IMR-90 (cell line): ENCODE measurements around the gene TP73. TPM values are rescaled to one million over a fixed set of nuclear protein-coding genes. Genes with fewer than 3 reads are reported as not detected.

Source experiments
- ATAC-seq: fragments of 200-7000 bp; cut with Tn5 transposase; 2 replicates; pipeline ENCODE4 v1.9.1; 2020; ENCODE audit warnings: low read depth, mild to moderate bottlenecking, moderate library complexity
- BruUV-seq: library from RNA; stranded (reverse); fragments of 400-500 nt; replicated peaks from 2 replicates; lab custom pipeline; 2021; lab: Mats Ljungman, UMichigan
- CTCF ChIA-PET: fragments of 300-600 bp; formaldehyde crosslinking; extraction: SDS; loops from one replicate; lab custom pipeline; 2021; ENCODE audit warnings: antibody characterized with exemption; lab: Yijun Ruan, JAX
- POLR2A ChIA-PET: fragments of 300-600 bp; sonication (Branson Sonifier 250); formaldehyde crosslinking; loops from one replicate; lab custom pipeline; 2022; ENCODE audit warnings: antibody characterized with exemption; ENCODE audit not compliant: unreplicated experiment; lab: Charles Lee
- DNase-seq: peaks from one replicate; pipeline ENCODE4 v3.0.0; 2013
- H2AFZ ChIP-seq: replicated peaks from 2 replicates; pipeline ENCODE3; 2013; ENCODE audit warnings: low read length, mild to moderate bottlenecking; ENCODE audit not compliant: poor library complexity
- H2AK5ac ChIP-seq: 2 replicates; pipeline ENCODE4 v1.6.1; 2013; ENCODE audit warnings: low read depth, low read length, inconsistent platforms
- H2AK9ac ChIP-seq: replicated peaks from 2 replicates; pipeline ENCODE3; 2013; ENCODE audit warnings: mild to moderate bottlenecking, low read depth, low read length, moderate library complexity; ENCODE audit not compliant: poor library complexity
- H2BK120ac ChIP-seq: 2 replicates; pipeline ENCODE4 v1.6.1; 2013; ENCODE audit warnings: low read depth, low read length, inconsistent platforms
- H2BK15ac ChIP-seq: 3 replicates; pipeline ENCODE4 v1.6.1; 2013; ENCODE audit warnings: low read depth, low read length, inconsistent platforms
- H2BK20ac ChIP-seq: 2 replicates; pipeline ENCODE4 v1.6.1; 2013; ENCODE audit warnings: low read depth, mild to moderate bottlenecking, inconsistent platforms, low read length, moderate library complexity
- H2BK5ac ChIP-seq: 2 replicates; pipeline ENCODE4 v1.6.1; 2013; ENCODE audit warnings: mild to moderate bottlenecking, low read depth, low read length, inconsistent platforms; ENCODE audit not compliant: poor library complexity, severe bottlenecking
- H3K14ac ChIP-seq: replicated peaks from 2 replicates; pipeline ENCODE4 v1.6.1; 2013; ENCODE audit warnings: low read depth, low read length, inconsistent platforms
- H3K18ac ChIP-seq: 2 replicates; pipeline ENCODE4 v1.6.1; 2013; ENCODE audit warnings: low read depth, low read length, control low read depth
- H3K23ac ChIP-seq: 2 replicates; pipeline ENCODE4 v1.6.1; 2013; ENCODE audit warnings: low read depth, low read length, inconsistent platforms
- H3K27ac ChIP-seq: 2 replicates; pipeline ENCODE4 v1.5.1; 2013; ENCODE audit warnings: mild to moderate bottlenecking, control low read depth, low read length; ENCODE audit not compliant: insufficient read depth
- H3K27me3 ChIP-seq: 2 replicates; pipeline ENCODE4 v1.6.1; 2013; ENCODE audit warnings: low read length; ENCODE audit not compliant: control insufficient read depth, insufficient read depth
- H3K36me3 ChIP-seq: 2 replicates; pipeline ENCODE4 v1.6.1; 2013; ENCODE audit warnings: low read length, mixed read lengths; ENCODE audit not compliant: control insufficient read depth, insufficient read depth
- H3K4ac ChIP-seq: 2 replicates; pipeline ENCODE4 v1.6.1; 2013; ENCODE audit warnings: low read depth, low read length, inconsistent platforms
- H3K4me1 ChIP-seq: 2 replicates; pipeline ENCODE4 v1.6.1; 2013; ENCODE audit warnings: low read length, mixed read lengths; ENCODE audit not compliant: control insufficient read depth, insufficient read depth
- H3K4me2 ChIP-seq: 2 replicates; pipeline ENCODE4 v1.6.1; 2013; ENCODE audit warnings: low read depth, mild to moderate bottlenecking, control low read depth, low read length, moderate library complexity
- H3K4me3 ChIP-seq: 2 replicates; pipeline ENCODE4 v1.5.1; 2013; ENCODE audit warnings: low read depth, mild to moderate bottlenecking, control low read depth, low read length, moderate library complexity; ENCODE audit not compliant: insufficient read depth
- H3K56ac ChIP-seq: 2 replicates; pipeline ENCODE4 v1.6.1; 2013; ENCODE audit warnings: low read length, inconsistent platforms; ENCODE audit not compliant: insufficient read depth; ENCODE audit errors: extremely low read depth
- H3K79me1 ChIP-seq, 2 experiments: 2 replicates each; pipeline ENCODE4 v1.6.1; 2013; ENCODE audit warnings: low read length in 2 of 2, inconsistent platforms in 1 of 2, low read depth in 1 of 2
- H3K9ac ChIP-seq: 2 replicates; pipeline ENCODE4 v1.6.1; 2013; ENCODE audit warnings: low read depth, low read length, control low read depth
- H3K9me1 ChIP-seq: 2 replicates; pipeline ENCODE4 v1.6.1; 2013; ENCODE audit warnings: low read length, inconsistent platforms; ENCODE audit not compliant: insufficient read depth
- H3K9me3 ChIP-seq: 2 replicates; pipeline ENCODE4 v1.6.1; 2013; ENCODE audit warnings: low read length; ENCODE audit not compliant: control insufficient read depth, insufficient read depth
- H4K20me1 ChIP-seq: 2 replicates; pipeline ENCODE4 v1.6.1; 2013; ENCODE audit warnings: low read length, inconsistent platforms; ENCODE audit not compliant: insufficient read depth
- H4K5ac ChIP-seq: 2 replicates; pipeline ENCODE4 v1.6.1; 2013; ENCODE audit warnings: mild to moderate bottlenecking, low read depth, low read length, control low read depth
- H4K8ac ChIP-seq, 2 experiments: 2 replicates each; pipeline ENCODE4 v1.6.1; 2013; ENCODE audit warnings: low read depth in 2 of 2, low read length in 2 of 2, control low read depth in 1 of 2, inconsistent platforms in 1 of 2
- H4K91ac ChIP-seq: 2 replicates; pipeline ENCODE4 v1.6.1; 2013; ENCODE audit warnings: low read depth, low read length, inconsistent platforms; ENCODE audit not compliant: insufficient read depth
- BHLHE40 ChIP-seq: fragments of 150-350 bp; IDR thresholded peaks from 2 replicates; pipeline ENCODE4 v1.6.1; 2016; ENCODE audit warnings: mild to moderate bottlenecking, low read depth, low read length
- CEBPB ChIP-seq: IDR thresholded peaks from 2 replicates; pipeline ENCODE4 v1.6.1; 2012; ENCODE audit warnings: low read depth, low read length, improper control_type of control experiment
- CHD1 ChIP-seq: IDR thresholded peaks from 2 replicates; pipeline ENCODE4 v1.6.1; 2012; ENCODE audit warnings: low read depth, low read length, improper control_type of control experiment
- CTCF ChIP-seq: conservative IDR thresholded peaks from 2 replicates; pipeline ENCODE4 v1.5.1; 2012; ENCODE audit warnings: mild to moderate bottlenecking, low read depth, low read length, improper control_type of control experiment
- ELK1 ChIP-seq: fragments of 150-350 bp; IDR thresholded peaks from 2 replicates; pipeline ENCODE4 v1.6.1; 2016; ENCODE audit warnings: low read depth, mild to moderate bottlenecking, low read length, moderate library complexity, borderline replicate concordance
- FOS ChIP-seq: fragments of 150-350 bp; IDR thresholded peaks from 2 replicates; pipeline ENCODE4 v1.6.1; 2016; ENCODE audit warnings: low read depth, low read length
- MAFK ChIP-seq: IDR thresholded peaks from 2 replicates; pipeline ENCODE4 v1.6.1; 2012; ENCODE audit warnings: low read depth, low read length, improper control_type of control experiment
- MAZ ChIP-seq: IDR thresholded peaks from 2 replicates; pipeline ENCODE4 v1.6.1; 2012; ENCODE audit warnings: low read depth, mild to moderate bottlenecking, low read length, improper control_type of control experiment, moderate library complexity, borderline replicate concordance
- MXI1 ChIP-seq: IDR thresholded peaks from 2 replicates; pipeline ENCODE4 v1.6.1; 2012; ENCODE audit warnings: low read depth, mild to moderate bottlenecking, low read length, moderate library complexity, borderline replicate concordance
- NFE2L2 ChIP-seq: fragments of 150-350 bp; IDR thresholded peaks from 2 replicates; pipeline ENCODE4 v1.6.1; 2016; ENCODE audit warnings: low read depth, mild to moderate bottlenecking, low read length
- POLR2A ChIP-seq: IDR thresholded peaks from 2 replicates; pipeline ENCODE4 v1.6.1; 2012; ENCODE audit warnings: mild to moderate bottlenecking, low read depth, low read length
- RAD21 ChIP-seq: IDR thresholded peaks from 2 replicates; pipeline ENCODE4 v1.6.1; 2012; ENCODE audit warnings: low read length, improper control_type of control experiment
- RCOR1 ChIP-seq: IDR thresholded peaks from 2 replicates; pipeline ENCODE4 v1.6.1; 2012; ENCODE audit warnings: mild to moderate bottlenecking, low read length, improper control_type of control experiment; ENCODE audit not compliant: insufficient replicate concordance
- RFX5 ChIP-seq: IDR thresholded peaks from 2 replicates; pipeline ENCODE4 v1.8.0; 2012; ENCODE audit warnings: low read depth, mild to moderate bottlenecking, low read length, moderate library complexity
- SMC3 ChIP-seq: fragments of 150-350 bp; IDR thresholded peaks from 2 replicates; pipeline ENCODE4 v1.6.1; 2016; ENCODE audit warnings: low read depth, mild to moderate bottlenecking, antibody characterized with exemption, low read length, moderate library complexity
- USF2 ChIP-seq: fragments of 150-350 bp; IDR thresholded peaks from 2 replicates; pipeline ENCODE4 v1.6.1; 2017; ENCODE audit warnings: mild to moderate bottlenecking, antibody characterized with exemption, low read length, low read depth
- WGBS, 2 experiments: methylation state at CpG; one replicate each; pipeline versions ENCODE4 v1.1.5 to v1.1.7; 2013; ENCODE audit warnings: missing lambda C conversion rate in 2 of 2; ENCODE audit not compliant: insufficient read length in 1 of 2; ENCODE audit errors: extremely low coverage in 2 of 2; 5-methylcytosine and 5-hydroxymethylcytosine counted together
- dilution Hi-C: fragments of 300-500 bp; cut with HindIII; formaldehyde crosslinking; loops from one replicate; pipeline ENCODE4 v1.14.3; 2018; ENCODE audit warnings: low sequenced_read_pairs; ENCODE audit not compliant: unreplicated experiment
- in situ Hi-C: fragments of 300-500 bp; cut with MboI; formaldehyde crosslinking; loops from 3 replicates; pipeline ENCODE4 v1.14.3; 2019; ENCODE audit warnings: low sequenced_read_pairs, inconsistent platforms, mixed read lengths
- intact Hi-C: fragments of 100-400 bp; cut with micrococcal nuclease; formaldehyde crosslinking; loops from 2 replicates; pipeline ENCODE4 v1.10.0; 2022
- polyA plus RNA-seq, 3 experiments: library from polyadenylated mRNA; depleted of rRNA; stranded (reverse); fragments of >200 nt; gene quantifications; 2 replicates each; pipeline ENCODE4 v1.2.3, GENCODE V29; 2012; ENCODE audit warnings: low replicate concordance in 1 of 3
- total RNA-seq: library from RNA; depleted of rRNA; stranded (reverse); fragments of >200 nt; gene quantifications from 2 replicates; pipeline ENCODE4 v1.2.3, GENCODE V29; 2012

Gene TP73
- total and polyA plus RNA-seq, 2 of the 4 experiments (the other 2 are of a cell fraction) = not detected

GRCh38 chr1:3645666-3646355 lies 6.5 kb upstream of the TP73 start:
- Histone ChIP-seq H4K8ac (no peak overlapping the region), H3K27me3 (peaks cover 5% of the 10 kb centered on the region), H4K91ac (no peak overlapping the region), H3K79me1 (peaks cover 4 to 15% of the 10 kb centered on the region in 2 experiments), H2BK15ac (no peak overlapping the region), H4K20me1 (no peaks in the 10 kb centered on the region), H3K56ac (no peak overlapping the region), H3K4me1 (no peaks in the 10 kb centered on the region; the same call in 1 of the 2 replicates), H3K9me3 (no peaks in the 10 kb centered on the region), H2BK120ac (no peak overlapping the region), H2BK5ac (no peak overlapping the region), H3K4ac (no peak overlapping the region), H3K23ac (no peak overlapping the region), H3K36me3 (peaks cover 25% of the 10 kb centered on the region), H2AK9ac (no peak overlapping the region), H2AFZ (no peak overlapping the region), H3K18ac (no peak overlapping the region), H4K5ac (no peak overlapping the region), H2AK5ac (no peak overlapping the region), H3K4me3 (no peak overlapping the region), H3K9me1 (0 out of 2 replicates have a peak, but pooled peaks cover 3% of the 10 kb centered on the region), H3K4me2 (no peak overlapping the region), H3K14ac (no peak overlapping the region), H3K27ac (no peak overlapping the region), H2BK20ac (no peak overlapping the region), H3K9ac (no peak overlapping the region)
- in situ Hi-C loops (no loop called here), dilution Hi-C loops (no loop called here), intact Hi-C loops (no loop called here)
- ChIA-PET CTCF (no interaction called here), POLR2A (no interaction called here)
- no TSS peak for BruUV-seq
- ATAC-seq (no peak), DNase-seq (no peak)
- TF ChIP-seq POLR2A = no peak
- no peak for TF ChIP-seq MXI1
- TF ChIP-seq SMC3 = no peak
- no peak for TF ChIP-seq CHD1
- no peak for TF ChIP-seq USF2
- no peak for TF ChIP-seq CTCF
- TF ChIP-seq MAZ = no peak
- no peak for TF ChIP-seq RCOR1
- no peak for TF ChIP-seq CEBPB
- no peak for TF ChIP-seq RFX5
- no peak for TF ChIP-seq FOS
- no peak for TF ChIP-seq RAD21
- TF ChIP-seq ELK1 = no peak
- no peak for TF ChIP-seq NFE2L2
- no peak for TF ChIP-seq MAFK
- no peak for TF ChIP-seq BHLHE40
- WGBS, 2 experiments = 93% methylated on average over 2 of the region's 27 CpGs; no CpG with 5 or more reads in 1 of the 2 experiments
